ENCODE data around the gene KCTD17.

The KCTD17 gene

DNA sequence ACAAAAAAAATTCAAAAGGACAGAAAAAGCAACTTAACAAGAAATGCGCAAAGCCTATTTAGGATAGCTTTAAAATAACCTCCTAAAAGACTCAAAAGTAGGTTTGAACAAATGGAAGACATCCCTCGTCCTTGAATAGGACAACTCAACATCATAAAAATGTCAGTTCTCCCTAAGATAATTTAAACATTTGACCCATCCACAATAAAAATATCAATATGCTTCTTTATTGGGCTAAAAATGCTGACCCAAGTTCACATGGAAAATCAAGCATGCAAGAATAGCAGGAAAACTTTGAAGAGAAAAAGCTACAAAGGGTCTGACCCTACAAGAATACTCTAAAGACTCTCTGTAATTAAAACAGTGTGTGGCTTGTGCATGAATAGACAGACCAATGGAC is 12.1 kb upstream of the KCTD17 start:
- no peak overlapping the region for H3K4me3 ChIP-seq (ENCODE audit: control insufficient read depth in 1 of 7, extremely low read depth in 1 of 7, insufficient read depth in 4 of 7, low read depth in 2 of 7, low read length in 6 of 7)
- ChIA-PET POLR2A (no interaction called here), CTCF (interaction anchor here (1.3 to 1.8 kb wide), 2 partner anchors 10 to 62 kb away, joined by 4 to 6 read pairs; no protein-coding TSS in a partner anchor)
- DNase-seq: no peak
- no peaks in the 10 kb centered on the region for H3K36me3 ChIP-seq (ENCODE audit: control insufficient read depth in 4 of 4, insufficient read depth in 4 of 4, low read length in 3 of 4)
- H3K27me3 ChIP-seq (replicated peaks in 2 of 5; ENCODE audit: control insufficient read depth in 4 of 5, insufficient read depth in 5 of 5, low read length in 4 of 5): peaks cover 0 to 3% (median 0%) of the 10 kb centered on the region in 5 experiments
- H3K4me1 ChIP-seq (ENCODE audit: control extremely low read depth in 1 of 4, control insufficient read depth in 4 of 4, insufficient read depth in 4 of 4, low read length in 3 of 4): peaks cover 0 to 2% (median 0%) of the 10 kb centered on the region in 4 experiments
- WGBS (ENCODE audit: insufficient coverage): 100% methylated on average over 1 of the region's 2 CpGs
- H3K9me3 ChIP-seq (ENCODE audit: control extremely low read depth in 1 of 5, control insufficient read depth in 4 of 5, insufficient read depth in 2 of 5, low read depth in 1 of 5, low read length in 4 of 5): no peaks in the 10 kb centered on the region
- no peak overlapping the region for H3K27ac ChIP-seq (ENCODE audit: insufficient read depth in 1 of 2, low read depth in 1 of 2, low read length in 2 of 2, poor library complexity in 1 of 2, severe bottlenecking in 2 of 2)

- H3K4me1 ChIP-seq (ENCODE audit: control extremely low read depth in 1 of 4, control insufficient read depth in 4 of 4, insufficient read depth in 4 of 4, low read length in 3 of 4): peaks cover 0 to 4% (median 1%) of the 10 kb centered on the region in 4 experiments
- no peak overlapping the region for H3K27ac ChIP-seq (ENCODE audit: insufficient read depth in 1 of 2, low read depth in 1 of 2, low read length in 2 of 2, poor library complexity in 1 of 2, severe bottlenecking in 2 of 2)
- H3K4me3 ChIP-seq (ENCODE audit: control insufficient read depth in 1 of 7, extremely low read depth in 1 of 7, insufficient read depth in 4 of 7, low read depth in 2 of 7, low read length in 6 of 7): no peak overlapping the region
- DNase-seq: no peak
- no peaks in the 10 kb centered on the region for H3K9me3 ChIP-seq (ENCODE audit: control extremely low read depth in 1 of 5, control insufficient read depth in 4 of 5, insufficient read depth in 2 of 5, low read depth in 1 of 5, low read length in 4 of 5)
- ChIA-PET CTCF (interaction anchor here (0.8 to 5.0 kb wide), 19 partner anchors 11 to 286 kb away, joined by 3 to 23 read pairs (median 4); partner anchors contain the start of gene MPST), POLR2A (no interaction called here)
- 100% methylated on average over 4 of the region's 7 CpGs for WGBS (ENCODE audit: insufficient coverage)
- peaks cover 0 to 2% (median 0%) of the 10 kb centered on the region in 5 experiments for H3K27me3 ChIP-seq (replicated peaks in 2 of 5; ENCODE audit: control insufficient read depth in 4 of 5, insufficient read depth in 5 of 5, low read length in 4 of 5)
- H3K36me3 ChIP-seq (ENCODE audit: control insufficient read depth in 4 of 4, insufficient read depth in 4 of 4, low read length in 3 of 4): no peaks in the 10 kb centered on the region
These were observed 8.2 kb upstream of the KCTD17 start for GRCh38 chr22:37043209-37043827.

- ChIA-PET CTCF (interaction anchor here (0.7 to 5.0 kb wide), 24 partner anchors 10 to 498 kb away, joined by 3 to 23 read pairs (median 4); partner anchors contain the start of genes IFT27 and MPST), POLR2A (no interaction called here)
- Histone ChIP-seq H3K27ac (ENCODE audit: insufficient read depth in 1 of 2, low read depth in 1 of 2, low read length in 2 of 2, poor library complexity in 1 of 2, severe bottlenecking in 2 of 2) (no peak overlapping the region), H3K4me3 (ENCODE audit: control insufficient read depth in 1 of 7, extremely low read depth in 1 of 7, insufficient read depth in 4 of 7, low read depth in 2 of 7, low read length in 6 of 7) (no peak overlapping the region), H3K27me3 (replicated peaks in 2 of 5; ENCODE audit: control insufficient read depth in 4 of 5, insufficient read depth in 5 of 5, low read length in 4 of 5) (peaks cover 0 to 2% (median 0%) of the 10 kb centered on the region in 5 experiments), H3K36me3 (ENCODE audit: control insufficient read depth in 4 of 4, insufficient read depth in 4 of 4, low read length in 3 of 4) (no peaks in the 10 kb centered on the region), H3K4me1 (ENCODE audit: control extremely low read depth in 1 of 4, control insufficient read depth in 4 of 4, insufficient read depth in 4 of 4, low read length in 3 of 4) (peaks cover 0 to 4% (median 1%) of the 10 kb centered on the region in 4 experiments), H3K9me3 (ENCODE audit: control extremely low read depth in 1 of 5, control insufficient read depth in 4 of 5, insufficient read depth in 2 of 5, low read depth in 1 of 5, low read length in 4 of 5) (no peaks in the 10 kb centered on the region)
- 36% methylated on average over 15 of the region's 17 CpGs for WGBS (ENCODE audit: insufficient coverage)
- DNase-seq: peak; percentile 60 to 81 (median 80)
These were observed 7.6 kb upstream of the KCTD17 start for GRCh38 chr22:37043828-37044538.

DNA sequence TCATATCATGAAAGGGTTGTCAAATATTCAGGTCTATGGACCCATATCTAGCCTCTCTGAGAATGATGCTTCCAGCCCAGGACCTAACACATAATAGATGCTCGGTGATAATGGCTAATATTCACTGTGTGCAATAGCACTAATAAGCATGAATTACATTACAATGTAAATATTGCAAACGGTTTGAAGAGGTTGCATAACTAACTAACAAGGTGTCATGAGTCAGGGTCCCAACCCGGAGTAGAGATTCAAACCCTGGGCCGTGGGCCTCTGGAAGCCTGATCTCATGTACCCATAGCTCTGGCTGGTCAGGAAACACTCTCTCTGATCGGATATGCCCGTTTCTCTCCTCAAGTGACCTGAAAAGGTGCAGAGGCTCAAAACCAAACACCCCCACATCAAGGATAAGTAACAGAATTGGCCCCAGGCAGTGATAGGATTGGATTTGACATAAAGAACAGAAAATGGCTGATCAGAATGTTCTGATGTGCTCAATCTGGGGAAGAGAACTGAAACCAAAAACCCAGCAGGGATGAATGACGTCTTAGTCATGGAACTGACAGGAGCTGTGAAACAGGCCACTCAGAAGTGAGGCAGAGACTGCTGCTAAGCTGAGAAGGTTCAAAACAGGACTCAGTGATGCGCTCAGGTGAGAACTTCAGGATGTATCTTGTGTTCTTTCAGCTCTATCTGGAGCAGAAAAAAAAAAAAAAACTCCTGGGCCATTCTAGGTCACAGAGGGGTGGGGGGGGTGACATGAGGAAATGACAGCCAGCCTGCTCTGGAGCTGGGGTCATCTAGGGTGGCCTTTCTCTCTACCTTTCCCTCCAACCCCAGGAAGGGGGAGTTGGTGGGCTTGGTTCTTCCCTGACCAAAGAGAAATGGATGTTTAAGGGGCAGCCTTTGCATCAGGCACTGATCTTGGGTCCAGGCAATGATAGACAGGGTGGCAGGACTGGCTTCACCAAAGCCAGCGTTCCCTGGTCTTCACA is 6.6 kb upstream of the KCTD17 start:
- no peak overlapping the region for H3K4me3 ChIP-seq (ENCODE audit: control insufficient read depth in 1 of 7, extremely low read depth in 1 of 7, insufficient read depth in 4 of 7, low read depth in 2 of 7, low read length in 6 of 7)
- CTCF ChIA-PET: interaction anchor here (0.6 to 5.0 kb wide), 22 partner anchors 8 to 499 kb away, joined by 3 to 23 read pairs (median 3); partner anchors contain the start of gene IFT27
- POLR2A ChIA-PET: no interaction called here
- no peak overlapping the region for H3K27ac ChIP-seq (ENCODE audit: insufficient read depth in 1 of 2, low read depth in 1 of 2, low read length in 2 of 2, poor library complexity in 1 of 2, severe bottlenecking in 2 of 2)
- peaks cover 0 to 2% (median 0%) of the 10 kb centered on the region in 5 experiments for H3K27me3 ChIP-seq (replicated peaks in 2 of 5; ENCODE audit: control insufficient read depth in 4 of 5, insufficient read depth in 5 of 5, low read length in 4 of 5)
- DNase-seq: no peak
- H3K4me1 ChIP-seq (ENCODE audit: control extremely low read depth in 1 of 4, control insufficient read depth in 4 of 4, insufficient read depth in 4 of 4, low read length in 3 of 4): peaks cover 0 to 4% (median 1%) of the 10 kb centered on the region in 4 experiments
- no peaks in the 10 kb centered on the region for H3K36me3 ChIP-seq (ENCODE audit: control insufficient read depth in 4 of 4, insufficient read depth in 4 of 4, low read length in 3 of 4)
- 70% methylated on average over 3 of the region's 9 CpGs for WGBS (ENCODE audit: insufficient coverage)
- no peaks in the 10 kb centered on the region for H3K9me3 ChIP-seq (ENCODE audit: control extremely low read depth in 1 of 5, control insufficient read depth in 4 of 5, insufficient read depth in 2 of 5, low read depth in 1 of 5, low read length in 4 of 5)

DNA sequence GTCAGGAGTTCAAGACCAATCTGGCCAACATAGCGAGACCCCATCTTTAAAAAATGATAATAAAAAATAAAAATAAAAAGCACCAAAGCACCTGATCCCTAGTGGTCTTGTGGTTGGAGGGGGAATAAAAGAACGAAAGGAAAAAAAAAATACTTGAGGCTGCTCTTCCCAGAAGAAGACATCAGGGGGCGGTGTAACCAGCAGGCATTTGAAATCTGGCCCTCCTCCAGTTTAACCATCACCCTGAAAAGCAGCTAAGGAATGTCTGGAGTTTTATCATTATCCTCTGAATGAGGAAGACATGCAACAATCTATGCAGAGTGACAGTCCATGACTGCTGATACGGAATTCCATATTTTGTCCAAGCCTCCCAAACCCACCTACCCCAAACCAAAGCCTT is 5.6 kb upstream of the KCTD17 start:
- 17% methylated on average over 1 of the region's 4 CpGs for WGBS (ENCODE audit: insufficient coverage)
- Histone ChIP-seq H3K9me3 (ENCODE audit: control extremely low read depth in 1 of 5, control insufficient read depth in 4 of 5, insufficient read depth in 2 of 5, low read depth in 1 of 5, low read length in 4 of 5) (no peaks in the 10 kb centered on the region), H3K4me1 (ENCODE audit: control extremely low read depth in 1 of 4, control insufficient read depth in 4 of 4, insufficient read depth in 4 of 4, low read length in 3 of 4) (peaks cover 0 to 7% (median 5%) of the 10 kb centered on the region in 4 experiments), H3K27ac (ENCODE audit: insufficient read depth in 1 of 2, low read depth in 1 of 2, low read length in 2 of 2, poor library complexity in 1 of 2, severe bottlenecking in 2 of 2) (no peak overlapping the region), H3K27me3 (replicated peaks in 2 of 5; ENCODE audit: control insufficient read depth in 4 of 5, insufficient read depth in 5 of 5, low read length in 4 of 5) (peaks cover 0 to 2% (median 0%) of the 10 kb centered on the region in 5 experiments), H3K36me3 (ENCODE audit: control insufficient read depth in 4 of 4, insufficient read depth in 4 of 4, low read length in 3 of 4) (no peaks in the 10 kb centered on the region), H3K4me3 (ENCODE audit: control insufficient read depth in 1 of 7, extremely low read depth in 1 of 7, insufficient read depth in 4 of 7, low read depth in 2 of 7, low read length in 6 of 7) (no peak overlapping the region)
- CTCF ChIA-PET: interaction anchor here (1.2 to 5.0 kb wide), 3 partner anchors 16 to 154 kb away, joined by 4 to 17 read pairs (median 5); no protein-coding TSS in a partner anchor
- POLR2A ChIA-PET: no interaction called here
- DNase-seq: peak; percentile 36 to 67 (median 63)

DNA sequence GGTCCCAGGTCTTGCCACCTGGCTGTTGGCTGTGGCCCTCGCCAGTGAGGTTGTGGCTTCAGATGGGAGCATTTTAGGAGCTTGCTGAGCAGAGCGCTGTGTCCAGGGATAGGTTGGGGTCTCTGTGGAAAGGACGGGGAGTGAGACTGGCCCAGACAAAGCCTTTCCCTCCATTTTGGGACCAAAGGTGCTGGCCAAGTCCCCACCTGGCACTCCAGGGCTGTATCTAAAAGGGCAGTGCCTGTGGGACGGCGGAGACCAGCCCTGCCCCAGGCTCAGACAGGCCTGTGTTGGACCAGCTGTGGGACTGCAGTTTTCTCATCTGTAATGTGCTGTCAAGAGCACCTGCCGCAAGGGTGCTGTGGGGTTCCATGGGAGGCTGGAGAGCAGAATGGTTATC is 5.0 kb upstream of the KCTD17 start:
- Histone ChIP-seq H3K4me1 (ENCODE audit: control extremely low read depth in 1 of 4, control insufficient read depth in 4 of 4, insufficient read depth in 4 of 4, low read length in 3 of 4) (peaks cover 0 to 8% (median 6%) of the 10 kb centered on the region in 4 experiments), H3K36me3 (ENCODE audit: control insufficient read depth in 4 of 4, insufficient read depth in 4 of 4, low read length in 3 of 4) (no peaks in the 10 kb centered on the region), H3K4me3 (ENCODE audit: control insufficient read depth in 1 of 7, extremely low read depth in 1 of 7, insufficient read depth in 4 of 7, low read depth in 2 of 7, low read length in 6 of 7) (no peak overlapping the region), H3K27me3 (replicated peaks in 2 of 5; ENCODE audit: control insufficient read depth in 4 of 5, insufficient read depth in 5 of 5, low read length in 4 of 5) (peaks cover 0 to 2% (median 0%) of the 10 kb centered on the region in 5 experiments), H3K9me3 (ENCODE audit: control extremely low read depth in 1 of 5, control insufficient read depth in 4 of 5, insufficient read depth in 2 of 5, low read depth in 1 of 5, low read length in 4 of 5) (no peaks in the 10 kb centered on the region), H3K27ac (ENCODE audit: insufficient read depth in 1 of 2, low read depth in 1 of 2, low read length in 2 of 2, poor library complexity in 1 of 2, severe bottlenecking in 2 of 2) (no peak overlapping the region)
- ChIA-PET POLR2A (no interaction called here), CTCF (interaction anchor here (0.7 to 5.0 kb wide), 4 partner anchors 16 to 153 kb away, joined by 3 to 17 read pairs (median 4); no protein-coding TSS in a partner anchor)
- WGBS (ENCODE audit: insufficient coverage): 92% methylated on average over 6 of the region's 6 CpGs
- DNase-seq: no peak
